OCI-LY1 (cell line): ENCODE results near the gene HNRNPM.

ENCODE experiments used
- H2AFZ ChIP-seq: fragments of 200-600 bp; sonication (generic), shearing (Covaris generic); 2 replicates; pipeline ENCODE4 v1.6.0; 2014; ENCODE audit warnings: antibody characterized with exemption, mild to moderate bottlenecking, low read length
- H3F3A ChIP-seq: fragments of 200-600 bp; sonication (generic), shearing (Covaris generic); 2 replicates; pipeline ENCODE4 v1.6.0; 2014; ENCODE audit warnings: mild to moderate bottlenecking, antibody characterized with exemption, low read length, moderate library complexity; ENCODE audit not compliant: insufficient read depth
- H3K27ac ChIP-seq: fragments of 200-600 bp; sonication (generic); 2 replicates; pipeline ENCODE4 v1.5.1; 2014; ENCODE audit warnings: low read length, mixed run types, mild to moderate bottlenecking, low read depth; ENCODE audit not compliant: poor library complexity, severe bottlenecking
- H3K27me3 ChIP-seq: fragments of 200-600 bp; sonication (generic); 2 replicates; pipeline ENCODE4 v1.6.0; 2014; ENCODE audit warnings: antibody characterized with exemption, mild to moderate bottlenecking, low read length, moderate library complexity; ENCODE audit not compliant: insufficient read depth
- H3K36me3 ChIP-seq: fragments of 200-600 bp; sonication (generic); 2 replicates; pipeline ENCODE4 v1.6.1; 2014; ENCODE audit warnings: mild to moderate bottlenecking, antibody characterized with exemption, low read length, moderate library complexity, mixed read lengths; ENCODE audit not compliant: insufficient read depth
- H3K4me1 ChIP-seq: fragments of 200-600 bp; sonication (generic); 2 replicates; pipeline ENCODE4 v1.5.1; 2014; ENCODE audit warnings: mild to moderate bottlenecking, low read length, moderate library complexity; ENCODE audit not compliant: insufficient read depth, severe bottlenecking
- H3K4me2 ChIP-seq: fragments of 200-600 bp; sonication (generic), shearing (Covaris generic); 2 replicates; pipeline ENCODE4 v1.6.1; 2014; ENCODE audit warnings: low read length
- H3K4me3 ChIP-seq: fragments of 200-600 bp; sonication (generic); 2 replicates; pipeline ENCODE4 v1.5.1; 2014; ENCODE audit warnings: low read length, low read depth, mild to moderate bottlenecking, mixed read lengths; ENCODE audit not compliant: poor library complexity, severe bottlenecking
- H3K79me2 ChIP-seq: fragments of 200-600 bp; shearing (Covaris generic); 2 replicates; pipeline ENCODE4 v1.6.1; 2016; ENCODE audit warnings: mixed run types, low read length, mixed read lengths; ENCODE audit not compliant: insufficient read depth
- H3K9ac ChIP-seq: fragments of 200-600 bp; sonication (generic), shearing (Covaris generic); 2 replicates; pipeline ENCODE4 v1.6.1; 2014; ENCODE audit warnings: mild to moderate bottlenecking, low read length, mixed read lengths
- H3K9me2 ChIP-seq: fragments of 200-600 bp; sonication (generic), shearing (Covaris generic); 2 replicates; pipeline ENCODE4 v1.6.1; 2014; ENCODE audit warnings: low read depth, mild to moderate bottlenecking, low read length, mixed read lengths
- H3K9me3 ChIP-seq: fragments of 200-600 bp; shearing (Covaris generic); 2 replicates; pipeline ENCODE4 v1.6.1; 2014; ENCODE audit warnings: low read length, mixed read lengths
- H4K20me1 ChIP-seq: fragments of 200-600 bp; sonication (generic), shearing (Covaris generic); 2 replicates; pipeline ENCODE4 v1.6.0; 2016; ENCODE audit warnings: mild to moderate bottlenecking, low read length; ENCODE audit not compliant: insufficient read depth
- CTCF ChIP-seq: fragments of 200-600 bp; sonication (generic), shearing (Covaris generic); IDR thresholded peaks from 2 replicates; pipeline ENCODE4 v1.5.1; 2017; ENCODE audit warnings: mild to moderate bottlenecking, antibody characterized with exemption, low read length, moderate library complexity, mixed read lengths
- EZH2 ChIP-seq: fragments of 200-600 bp; sonication (generic), shearing (Covaris generic); IDR thresholded peaks from 2 replicates; pipeline ENCODE4 v1.8.0; 2017; ENCODE audit warnings: borderline replicate concordance, mixed run types, mild to moderate bottlenecking, antibody characterized with exemption, low read length, moderate library complexity, mixed read lengths

HNRNPM gene

GRCh38 chr19:8396185-8396562 lies 48.6 kb upstream of the HNRNPM start:
- Histone ChIP-seq H3K36me3 (peaks cover 5% of the 10 kb centered on the region; the same call in 1 of the 2 replicates), H4K20me1 (no peaks in the 10 kb centered on the region), H3K9me2 (no peaks in the 10 kb centered on the region), H3K4me1 (peaks cover 13% of the 10 kb centered on the region), H2AFZ (no peak overlapping the region), H3F3A (no peaks in the 10 kb centered on the region; the same call in 1 of the 2 replicates), H3K4me3 (no peak overlapping the region), H3K9me3 (no peaks in the 10 kb centered on the region), H3K79me2 (0 out of 2 replicates have a peak, but pooled peaks cover 3% of the 10 kb centered on the region), H3K27ac (no peak overlapping the region), H3K9ac (no peak overlapping the region), H3K4me2 (no peak overlapping the region), H3K27me3 (no peaks in the 10 kb centered on the region)
- TF ChIP-seq EZH2: no peak
- TF ChIP-seq CTCF: no peak

- no peaks in the 10 kb centered on the region for H3K9me2 ChIP-seq
- TF ChIP-seq CTCF (peak; percentile 79), EZH2 (no peak)
- 0 out of 2 replicates have a peak, but pooled peaks cover 3% of the 10 kb centered on the region for H3K79me2 ChIP-seq
- no peak overlapping the region; the same call in 1 of the 2 replicates for H3K4me2 ChIP-seq
- peaks cover 8% of the 10 kb centered on the region for H3K4me1 ChIP-seq
- no peaks in the 10 kb centered on the region for H4K20me1 ChIP-seq
- H3K27me3 ChIP-seq: no peaks in the 10 kb centered on the region
- no peak overlapping the region for H3K27ac ChIP-seq
- H3K9me3 ChIP-seq: no peaks in the 10 kb centered on the region
- H3F3A ChIP-seq: no peaks in the 10 kb centered on the region; the same call in 1 of the 2 replicates
- H3K9ac ChIP-seq: no peak overlapping the region
- H3K4me3 ChIP-seq: no peak overlapping the region
- peaks cover 5% of the 10 kb centered on the region; the same call in 1 of the 2 replicates for H3K36me3 ChIP-seq
- H2AFZ ChIP-seq: no peak overlapping the region
Observed at GRCh38 chr19:8396563-8397203, 48.1 kb upstream of the HNRNPM start.

GRCh38 chr19:8397271-8397670 lies 47.5 kb upstream of the HNRNPM start:
- Histone ChIP-seq H3K4me3 (no peak overlapping the region), H3K79me2 (no peaks in the 10 kb centered on the region), H3F3A (no peaks in the 10 kb centered on the region; the same call in 1 of the 2 replicates), H3K4me1 (peaks cover 2% of the 10 kb centered on the region), H3K9me2 (no peaks in the 10 kb centered on the region), H4K20me1 (no peaks in the 10 kb centered on the region), H3K9me3 (no peaks in the 10 kb centered on the region), H3K36me3 (peaks cover 11% of the 10 kb centered on the region; the same call in 1 of the 2 replicates), H3K4me2 (no peak overlapping the region), H3K27me3 (no peaks in the 10 kb centered on the region), H3K27ac (no peak overlapping the region), H3K9ac (no peak overlapping the region), H2AFZ (no peak overlapping the region)
- TF ChIP-seq EZH2 (no peak), CTCF (no peak)
